ENCODE results near the gene TMEM185A.

DNA sequence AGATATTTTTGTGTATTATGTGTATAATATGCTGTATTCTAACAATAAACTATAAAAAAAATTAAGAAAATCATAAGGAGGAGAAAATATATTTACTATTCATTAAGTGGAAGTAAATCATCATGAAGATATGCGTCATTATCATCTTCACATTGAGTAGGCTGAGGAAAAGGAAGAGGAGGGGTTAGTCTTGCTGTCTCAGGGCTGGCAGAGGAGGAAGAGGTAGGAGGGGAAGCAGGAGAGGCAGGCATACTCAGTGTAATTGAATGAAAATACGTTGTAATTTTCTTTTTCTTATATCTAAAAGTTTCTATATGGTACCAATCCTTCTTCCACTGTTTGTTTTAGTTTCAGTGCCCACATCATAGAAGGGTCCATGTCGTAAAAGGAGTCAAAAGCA is 9.8 kb upstream of the TMEM185A start:
- no peak for TF ChIP-seq CTCF (IDR thresholded peaks at IDR 0.05)
- TF ChIP-seq POLR2AphosphoS5 (IDR thresholded peaks at IDR 0.05): no peak
- TF ChIP-seq POLR2A (IDR thresholded peaks at IDR 0.05): no peak
- no peak for TF ChIP-seq EP300 (IDR thresholded peaks at IDR 0.05)
